ENCODE measurements around the gene ZDHHC23.

Gene ZDHHC23

DNA sequence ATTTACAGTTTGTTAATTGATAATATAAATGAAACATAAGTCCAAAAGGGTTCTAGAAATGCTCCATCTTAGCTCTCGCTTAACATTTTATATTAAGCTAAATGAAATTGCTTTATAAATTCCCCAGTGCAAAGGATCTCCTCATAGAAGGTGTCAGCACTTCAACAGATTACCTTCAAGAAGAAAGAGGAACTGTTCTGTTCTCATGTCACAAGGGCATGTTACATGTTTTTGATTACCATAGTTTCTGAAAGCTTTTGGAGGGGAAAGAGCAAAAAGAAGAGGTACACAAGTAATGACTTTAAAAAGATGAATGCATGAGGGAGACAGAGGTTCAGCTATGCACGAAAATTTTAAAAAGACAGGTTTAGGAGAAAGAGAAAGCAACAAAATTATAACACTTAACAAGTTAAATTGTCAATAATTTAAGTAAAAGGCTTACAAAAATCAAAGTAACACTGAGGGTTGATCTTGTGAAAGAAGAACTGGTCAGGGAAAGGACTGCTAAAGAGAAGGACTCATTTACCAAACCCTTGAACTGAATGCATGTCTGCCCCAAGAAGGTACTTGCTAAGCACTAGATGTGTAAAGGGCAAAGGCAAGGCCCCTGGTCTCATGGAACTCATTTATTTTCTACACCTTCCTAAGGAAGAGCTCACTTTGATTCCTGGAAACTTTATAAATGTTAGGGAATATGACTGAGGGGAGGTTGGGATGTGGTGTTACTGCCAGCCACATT, 63.4 kb downstream of the ZDHHC23 start:
- DNase-seq: no peak

Data from CD4-positive, alpha-beta T cell treated with Interleukin-17A for 1 hour (primary cell).